Endothelial cell of umbilical vein (primary cell): ENCODE measurements around the gene MYPN. TPM values are rescaled to one million over a fixed set of nuclear protein-coding genes. Genes with fewer than 3 reads are reported as not detected.

Experiments
- BruUV-seq: library from RNA; stranded (reverse); fragments of 400-500 nt; replicated peaks from 2 replicates; lab custom pipeline; 2021; lab: Mats Ljungman, UMichigan
- CTCF ChIA-PET: fragments of 300-600, 350-600 bp; sonication (Branson Sonifier 250); formaldehyde crosslinking; loops from one replicate; lab custom pipeline; 2021; ENCODE audit warnings: antibody characterized with exemption, inconsistent platforms; lab: Charles Lee
- POLR2A ChIA-PET: fragments of 300-600, 350-600 bp; sonication (Branson Sonifier 250); formaldehyde crosslinking; loops from one replicate; lab custom pipeline; 2021; ENCODE audit warnings: antibody characterized with exemption, inconsistent platforms; lab: Charles Lee
- DNase-seq: peaks from one replicate; pipeline ENCODE4 v3.0.0-alpha.2; 2011; ENCODE audit warnings: low read depth, low spot score
- FAIRE-seq: peaks from 2 replicates; lab custom pipeline; 2011; peaks lifted over from hg19 to GRCh38; lab: Jason Lieb, UNC
- H2AFZ ChIP-seq: 2 replicates; pipeline ENCODE4 v1.6.0; 2012; ENCODE audit warnings: low read depth, low read length, control low read depth, inconsistent platforms
- H3K27ac ChIP-seq: 2 replicates; pipeline ENCODE4 v1.5.1; 2011; ENCODE audit warnings: low read depth, mild to moderate bottlenecking, control low read depth, low read length, moderate library complexity; ENCODE audit not compliant: insufficient read depth
- H3K27me3 ChIP-seq, 2 experiments: 2 replicates each; pipeline versions ENCODE4 v1.6.0 to v1.6.1; 2011; ENCODE audit warnings: low read length in 2 of 2, mixed read lengths in 1 of 2; ENCODE audit not compliant: control insufficient read depth in 2 of 2, insufficient read depth in 2 of 2
- H3K36me3 ChIP-seq, 2 experiments: 2 replicates in 1 of 2; 3 replicates in 1 of 2; pipeline ENCODE4 v1.5.1; 2011; ENCODE audit warnings: low read length in 2 of 2, mild to moderate bottlenecking in 1 of 2, moderate library complexity in 1 of 2; ENCODE audit not compliant: control insufficient read depth in 2 of 2, insufficient read depth in 2 of 2; ENCODE audit errors: extremely low read depth in 1 of 2
- H3K4me1 ChIP-seq: 3 replicates; pipeline ENCODE4 v1.5.1; 2011; ENCODE audit warnings: mild to moderate bottlenecking, low read length; ENCODE audit not compliant: control insufficient read depth, insufficient read depth; ENCODE audit errors: extremely low read depth
- H3K4me2 ChIP-seq: 2 replicates; pipeline ENCODE4 v1.6.1; 2011; ENCODE audit warnings: low read length, control low read depth, mixed read lengths; ENCODE audit not compliant: insufficient read depth
- H3K4me3 ChIP-seq, 3 experiments: fragments of 200-600 bp in 1 of 3; sonication (generic), shearing (Covaris generic) in 1 of 3; replicated peaks in 1 of 3; 2 replicates each; pipeline ENCODE4 v1.5.1; 2011 to 2016; ENCODE audit warnings: control low read depth in 3 of 3, low read length in 3 of 3, mild to moderate bottlenecking in 2 of 3, inconsistent platforms in 1 of 3, low read depth in 1 of 3, moderate library complexity in 1 of 3; ENCODE audit not compliant: insufficient read depth in 1 of 3
- H3K79me2 ChIP-seq: 2 replicates; pipeline ENCODE4 v1.6.0; 2012; ENCODE audit warnings: low read length, inconsistent platforms; ENCODE audit not compliant: control insufficient read depth, insufficient read depth
- H3K9ac ChIP-seq: replicated peaks from 2 replicates; pipeline ENCODE3; 2011; ENCODE audit warnings: low read length, control low read depth; ENCODE audit not compliant: insufficient read depth; ENCODE audit errors: extremely low read depth
- H3K9me1 ChIP-seq: replicated peaks from 3 replicates; pipeline ENCODE4 v1.6.0; 2011; ENCODE audit warnings: mild to moderate bottlenecking, low read length; ENCODE audit not compliant: control insufficient read depth, insufficient read depth; ENCODE audit errors: extremely low read depth
- H3K9me3 ChIP-seq: replicated peaks from 2 replicates; pipeline ENCODE4 v1.5.1; 2012; ENCODE audit warnings: low read length, inconsistent platforms; ENCODE audit not compliant: control insufficient read depth, insufficient read depth
- H4K20me1 ChIP-seq: replicated peaks from 2 replicates; pipeline ENCODE3; 2011; ENCODE audit warnings: mild to moderate bottlenecking, low read length; ENCODE audit not compliant: control insufficient read depth, insufficient read depth; ENCODE audit errors: extremely low read depth
- CTCF ChIP-seq, 2 donors: IDR thresholded peaks; 1 replicate in 1 of 2; 2 replicates in 1 of 2; pipeline ENCODE4 v1.5.1; 2011; ENCODE audit warnings: low read length in 2 of 2, mild to moderate bottlenecking in 2 of 2, moderate library complexity in 2 of 2, control low read depth in 1 of 2, inconsistent platforms in 1 of 2, low read depth in 1 of 2; ENCODE audit not compliant: insufficient read depth in 1 of 2; ENCODE audit errors: extremely low read depth in 1 of 2
- EZH2 ChIP-seq: IDR thresholded peaks from 2 replicates; pipeline ENCODE4 v1.6.1; 2012; ENCODE audit warnings: borderline replicate concordance, low read depth, mild to moderate bottlenecking, moderate library complexity, low read length, inconsistent platforms; ENCODE audit not compliant: severe bottlenecking
- FOS ChIP-seq: IDR thresholded peaks from 2 replicates; pipeline ENCODE4 v1.6.1; 2011; ENCODE audit warnings: mild to moderate bottlenecking, low read length, moderate library complexity, borderline replicate concordance; ENCODE audit not compliant: insufficient read depth
- GATA2 ChIP-seq: IDR thresholded peaks from 2 replicates; pipeline ENCODE4 v1.7.0; 2011; ENCODE audit warnings: low read depth, mild to moderate bottlenecking, moderate library complexity, mixed read lengths, low read length; ENCODE audit not compliant: insufficient read length, insufficient read depth
- JUN ChIP-seq: IDR thresholded peaks from 2 replicates; pipeline ENCODE4 v1.6.1; 2011; ENCODE audit warnings: borderline replicate concordance, low read depth; ENCODE audit not compliant: insufficient read length, insufficient read depth
- MYC ChIP-seq: IDR thresholded peaks from one replicate; pipeline ENCODE4 v1.6.1; 2011; ENCODE audit warnings: mild to moderate bottlenecking, low read depth, low read length
- POLR2A ChIP-seq: IDR thresholded peaks from 2 replicates; pipeline ENCODE4 v1.6.1; 2012; ENCODE audit warnings: low read depth, mild to moderate bottlenecking, control low read depth, low read length
- POLR2AphosphoS5 ChIP-seq: IDR thresholded peaks from 2 replicates; pipeline ENCODE4 v1.6.1; 2012; ENCODE audit warnings: low read depth, mild to moderate bottlenecking, control low read depth, low read length, moderate library complexity; ENCODE audit not compliant: insufficient read depth
- dilution Hi-C: fragments of 300-500 bp; cut with MboI; formaldehyde crosslinking; loops from one replicate; pipeline ENCODE4 v1.15.0; 2019; ENCODE audit warnings: low sequenced_read_pairs; ENCODE audit not compliant: extremely low pct_ligation_motif_present
- intact Hi-C: fragments of 100-400 bp; cut with micrococcal nuclease; formaldehyde crosslinking; loops from one replicate; pipeline ENCODE4 v1.10.0; 2022
- polyA plus RNA-seq, 4 experiments: library from polyadenylated mRNA; depleted of rRNA in 3 of 4; stranded (reverse) in 3 of 4; unstranded in 1 of 4; fragments of >200 nt; gene quantifications; 2 replicates each; pipeline versions ENCODE4 v1.2.1 to v1.2.3, GENCODE V29; 2011 to 2012; ENCODE audit warnings: missing spikeins in 1 of 4
- total RNA-seq: library from RNA; stranded (reverse); gene quantifications from 2 replicates; pipeline ENCODE4 v1.2.3, GENCODE V29; 2021
- TF ChIP-seq, protein P1 (sequence below): IDR thresholded peaks from 2 replicates; pipeline ENCODE4 v1.6.1; 2011; ENCODE audit not compliant: insufficient read depth, insufficient read length

Gene MYPN
- total and polyA plus RNA-seq, 2 donors (not counting 3 experiments of a cell fraction or from before 2014, with no cell fraction given) = 0.01 TPM; not detected in 1

GRCh38 chr10:68090586-68090985 is 18.7 kb upstream of the MYPN start:
- H3K9me3 ChIP-seq = no peaks in the 10 kb centered on the region
- H3K4me2 ChIP-seq = no peak overlapping the region
- no peak overlapping the region for H3K4me3 ChIP-seq
- H4K20me1 ChIP-seq = no peaks in the 10 kb centered on the region
- ChIA-PET CTCF (interaction anchor here (1.0 to 2.1 kb wide), 4 partner anchors 8 to 122 kb away, joined by 4 to 8 read pairs (median 6); no protein-coding TSS in a partner anchor), POLR2A (no interaction called here)
- TF ChIP-seq POLR2A (no peak), MYC (no peak), POLR2AphosphoS5 (no peak), JUN (no peak), FOS (no peak), EZH2 (no peak), CTCF (IDR thresholded peaks at IDR 0.05; ENCODE audit: extremely low read depth in 1 of 2, insufficient read depth in 1 of 2, low read depth in 1 of 2, low read length in 2 of 2) (no peak), GATA2 (no peak)
- TF ChIP-seq, protein P1, sequence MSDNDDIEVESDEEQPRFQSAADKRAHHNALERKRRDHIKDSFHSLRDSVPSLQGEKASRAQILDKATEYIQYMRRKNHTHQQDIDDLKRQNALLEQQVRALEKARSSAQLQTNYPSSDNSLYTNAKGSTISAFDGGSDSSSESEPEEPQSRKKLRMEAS = no peak
- no peaks in the 10 kb centered on the region for H3K27me3 ChIP-seq
- H3K9me1 ChIP-seq = no peaks in the 10 kb centered on the region
- no peak overlapping the region for H3K9ac ChIP-seq
- H2AFZ ChIP-seq = no peak overlapping the region
- no peaks in the 10 kb centered on the region for H3K79me2 ChIP-seq
- H3K4me1 ChIP-seq = peaks cover 22% of the 10 kb centered on the region
- dilution Hi-C loops = no loop called here
- no peak overlapping the region for H3K27ac ChIP-seq
- FAIRE-seq = no peak
- BruUV-seq = no TSS peak
- no peak for DNase-seq
- intact Hi-C loops = no loop called here
- H3K36me3 ChIP-seq = no peaks in the 10 kb centered on the region
